ENCODE results near the gene ATP4B. TPM values are rescaled to one million over a fixed set of nuclear protein-coding genes. Genes with fewer than 3 reads are reported as not detected.

Gene ATP4B
- total and polyA plus RNA-seq, 2 of the 8 experiments (the other 6 are each of a cell fraction or from before 2014, with no cell fraction given): 0.05 TPM; not detected in 1

DNA sequence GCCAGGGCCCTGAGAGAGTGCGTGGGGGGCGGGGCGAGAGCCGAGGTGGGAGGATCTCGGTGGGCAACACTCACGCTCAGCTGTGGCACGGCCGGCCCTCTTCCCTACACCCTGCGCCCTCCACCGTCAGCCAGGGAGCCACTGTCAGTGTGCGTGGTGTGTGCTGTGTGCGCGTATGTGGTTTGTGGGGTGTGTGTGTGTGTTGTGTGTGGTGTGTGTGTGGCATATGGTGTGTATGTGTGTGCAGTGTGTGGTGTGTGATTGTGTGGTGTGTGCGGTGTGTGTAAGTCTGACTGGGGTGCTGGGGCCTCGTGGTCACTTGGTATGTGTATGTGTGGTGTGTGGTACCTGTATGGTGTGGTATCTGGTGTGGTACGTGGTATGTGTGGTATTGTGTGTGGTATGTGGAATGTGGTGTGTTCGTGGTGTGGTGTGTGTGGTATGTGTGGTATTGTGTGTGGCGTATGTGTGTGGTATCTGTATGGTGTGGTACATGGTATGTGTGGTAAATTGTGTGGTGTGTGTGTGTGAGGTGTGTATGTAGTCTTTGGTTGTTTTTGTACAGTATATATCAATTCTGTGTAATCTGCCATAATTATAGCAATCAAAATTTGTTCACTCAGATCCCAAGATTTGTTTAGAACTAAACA, 14.1 kb upstream of the ATP4B start:
- H3K27ac ChIP-seq (ENCODE audit: low read depth, low read length): no peak overlapping the region
- peak overlapping the region; percentile 100 for H3K4ac ChIP-seq (replicated peaks; ENCODE audit: insufficient read length, low read depth, low read length)
- no peak overlapping the region for H2BK20ac ChIP-seq (ENCODE audit: low read length)
- ChIA-PET CTCF (ENCODE audit: partially characterized antibody) (interaction anchor here (1.0 to 2.1 kb wide), 2 partner anchors 23 to 53 kb away, joined by 3 to 11 read pairs; no protein-coding TSS in a partner anchor), POLR2A (ENCODE audit: partially characterized antibody) (no interaction called here)
- no peak overlapping the region for H2AFZ ChIP-seq (ENCODE audit: low read length)
- no peak overlapping the region; a peak in 1 of 7 replicates for H3K9ac ChIP-seq (replicated peaks in 1 of 4; ENCODE audit: extremely low read depth in 1 of 4, low read depth in 3 of 4, low read length in 3 of 4)
- 86 to 100% methylated on average over 1 to 18 of the region's 18 CpGs for WGBS, 2 experiments (ENCODE audit: extremely low coverage in 1 of 2, insufficient coverage in 1 of 2, insufficient read length in 1 of 2, insufficient replicate concordance in 2 of 2, low coverage in 1 of 2, low lambda C conversion rate in 2 of 2, missing lambda C conversion rate in 1 of 2)
- H3K9me3 ChIP-seq (ENCODE audit: insufficient read depth in 2 of 2, low read depth in 1 of 2, low read length in 1 of 2): no peaks in the 10 kb centered on the region
- H4K91ac ChIP-seq (replicated peaks; ENCODE audit: insufficient read length, low read length): peak overlapping the region; percentile 98
- DNase-seq (ENCODE audit: low read depth in 1 of 2, low spot score in 2 of 2) (no peak), FAIRE-seq (no peak)
- peak overlapping the region; percentile 28 for H2AK5ac ChIP-seq (ENCODE audit: low read depth, low read length)
- peak overlapping the region; percentile 43 for H2BK120ac ChIP-seq (replicated peaks; ENCODE audit: low read depth, low read length)
- no peak overlapping the region for H4K5ac ChIP-seq (ENCODE audit: insufficient read length, low read depth, low read length)
- H3K79me1 ChIP-seq (ENCODE audit: low read depth, low read length): no peaks in the 10 kb centered on the region
- H3K18ac ChIP-seq (ENCODE audit: extremely low read depth, low read length): no peak overlapping the region
- peaks cover 5% of the 10 kb centered on the region; the same call in 1 of the 2 replicates for H3K23me2 ChIP-seq (ENCODE audit: low read depth, low read length)
- no peak overlapping the region for H4K8ac ChIP-seq (ENCODE audit: extremely low read depth, insufficient read depth, low read length)
- TF ChIP-seq GTF2F1 (IDR thresholded peaks at IDR 0.05; ENCODE audit: borderline replicate concordance, low read depth, low read length): no peak
- TF ChIP-seq, protein P1, sequence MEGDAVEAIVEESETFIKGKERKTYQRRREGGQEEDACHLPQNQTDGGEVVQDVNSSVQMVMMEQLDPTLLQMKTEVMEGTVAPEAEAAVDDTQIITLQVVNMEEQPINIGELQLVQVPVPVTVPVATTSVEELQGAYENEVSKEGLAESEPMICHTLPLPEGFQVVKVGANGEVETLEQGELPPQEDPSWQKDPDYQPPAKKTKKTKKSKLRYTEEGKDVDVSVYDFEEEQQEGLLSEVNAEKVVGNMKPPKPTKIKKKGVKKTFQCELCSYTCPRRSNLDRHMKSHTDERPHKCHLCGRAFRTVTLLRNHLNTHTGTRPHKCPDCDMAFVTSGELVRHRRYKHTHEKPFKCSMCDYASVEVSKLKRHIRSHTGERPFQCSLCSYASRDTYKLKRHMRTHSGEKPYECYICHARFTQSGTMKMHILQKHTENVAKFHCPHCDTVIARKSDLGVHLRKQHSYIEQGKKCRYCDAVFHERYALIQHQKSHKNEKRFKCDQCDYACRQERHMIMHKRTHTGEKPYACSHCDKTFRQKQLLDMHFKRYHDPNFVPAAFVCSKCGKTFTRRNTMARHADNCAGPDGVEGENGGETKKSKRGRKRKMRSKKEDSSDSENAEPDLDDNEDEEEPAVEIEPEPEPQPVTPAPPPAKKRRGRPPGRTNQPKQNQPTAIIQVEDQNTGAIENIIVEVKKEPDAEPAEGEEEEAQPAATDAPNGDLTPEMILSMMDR (IDR thresholded peaks at IDR 0.05; ENCODE audit: control extremely low read depth in 1 of 3, insufficient read depth in 1 of 3, low read depth in 1 of 3, low read length in 3 of 3): no peak
- H3K56ac ChIP-seq (replicated peaks; ENCODE audit: insufficient read length, low read depth, low read length): peak overlapping the region; percentile 100
- no peaks in the 10 kb centered on the region; a peak in 1 of 7 replicates for H3K4me1 ChIP-seq (replicated peaks in 1 of 4; ENCODE audit: control insufficient read depth in 3 of 4, insufficient read depth in 4 of 4, low read length in 3 of 4)
- H3K4me3 ChIP-seq (ENCODE audit: extremely low read depth in 1 of 4, insufficient read depth in 2 of 4, low read depth in 3 of 4, low read length in 4 of 4): no peak overlapping the region
- H4K20me1 ChIP-seq (replicated peaks in 1 of 2; ENCODE audit: control insufficient read depth in 1 of 2, insufficient read depth in 2 of 2, low read length in 2 of 2): peaks cover 0 to 4% of the 10 kb centered on the region in 2 experiments
- no peak overlapping the region for H3K23ac ChIP-seq (ENCODE audit: insufficient read length)
- 0 out of 2 replicates have a peak overlapping the region, but pooled peaks have one; percentile 77 for H2BK5ac ChIP-seq (ENCODE audit: low read depth, low read length)
- H2BK15ac ChIP-seq (ENCODE audit: low read length): peak overlapping the region; percentile 2; the same call in 1 of the 2 replicates
- no peak overlapping the region for H3K4me2 ChIP-seq (ENCODE audit: insufficient read depth in 1 of 2, low read depth in 2 of 2, low read length in 2 of 2)
- H3K79me2 ChIP-seq (ENCODE audit: control insufficient read depth in 1 of 2, insufficient read depth in 2 of 2, low read length in 2 of 2): no peaks in the 10 kb centered on the region
- peak overlapping the region; percentile 96; the same call in 1 of the 2 replicates for H2BK12ac ChIP-seq (ENCODE audit: low read depth, low read length)
- H3K27me3 ChIP-seq (replicated peaks in 1 of 4; ENCODE audit: control insufficient read depth in 3 of 4, extremely low read depth in 1 of 4, insufficient read depth in 3 of 4, low read length in 3 of 4): no peaks in the 10 kb centered on the region
- H3K14ac ChIP-seq (ENCODE audit: insufficient read length): no peak overlapping the region
- no peaks in the 10 kb centered on the region; a peak in 1 of 8 replicates for H3K36me3 ChIP-seq (ENCODE audit: control insufficient read depth in 2 of 4, insufficient read depth in 4 of 4, low read length in 3 of 4)

Measured in H1 (cell line).